NCI-H146 (cell line): ENCODE measurements around the gene FADS1.

Experiments used
- DNase-seq: peaks from one replicate; lab custom pipeline; 2025; lab: John Stamatoyannopoulos, UW

FADS1 gene

GRCh38 chr11:61795459-61795858, 21.3 kb downstream of the FADS1 start:
- DNase-seq, result no peak

- no peak for DNase-seq
Measured at GRCh38 chr11:61794579-61794978, 22.2 kb downstream of the FADS1 start.

GRCh38 chr11:61793829-61794204, 23.0 kb downstream of the FADS1 start:
- DNase-seq, result no peak

- peak; percentile 34 for DNase-seq
Measured at GRCh38 chr11:61793083-61793828, 23.5 kb downstream of the FADS1 start.

GRCh38 chr11:61792310-61793082, 24.3 kb downstream of the FADS1 start, which contains the start of the genes FEN1 and TMEM258:
Gene FEN1 (plus strand): TSS chr11:61792911. CDS start chr11:61795362, 2,451 bp downstream.
Gene TMEM258 (minus strand): TSS chr11:61792599. CDS start chr11:61792558, 41 bp downstream.
- peak; percentile 90 for DNase-seq

GRCh38 chr11:61791737-61792309, 25.0 kb downstream of the FADS1 start:
- peak; percentile 81 for DNase-seq

- peak; percentile 9 for DNase-seq
Measured at GRCh38 chr11:61787928-61788491, 28.8 kb downstream of the FADS1 start.

GRCh38 chr11:61785837-61786402, 30.9 kb downstream of the FADS1 start:
- DNase-seq, result no peak

GRCh38 chr11:61784506-61784805, 32.3 kb downstream of the FADS1 start:
- DNase-seq, result no peak

GRCh38 chr11:61783717-61784505, 32.9 kb downstream of the FADS1 start:
- DNase-seq, result no peak

- DNase-seq, result no peak
Measured at GRCh38 chr11:61782841-61783240, 34.0 kb downstream of the FADS1 start.

- no peak for DNase-seq
Measured at GRCh38 chr11:61782299-61782698, 34.5 kb downstream of the FADS1 start.

GRCh38 chr11:61781585-61781984, 35.2 kb downstream of the FADS1 start:
- DNase-seq, result no peak

GRCh38 chr11:61780581-61781162, 36.1 kb downstream of the FADS1 start:
- DNase-seq, result no peak

- no peak for DNase-seq
Measured at GRCh38 chr11:61779666-61780525, 36.9 kb downstream of the FADS1 start.

GRCh38 chr11:61778920-61779650, 37.7 kb downstream of the FADS1 start:
- DNase-seq, result no peak

- DNase-seq, result no peak
Measured at GRCh38 chr11:61778357-61778886, 38.4 kb downstream of the FADS1 start.

GRCh38 chr11:61777234-61778090, 39.3 kb downstream of the FADS1 start:
- DNase-seq, result no peak
